Mesenchymal stem cell (in vitro differentiated cells and primary cell): Measurements from ENCODE around the gene HCAR3.
A peak's percentile ranks its signal among the peaks of the same experiment; 100 is the strongest.
"Not testable (repeated sequence)": the region's sequence is repeated elsewhere in the genome, so short reads cannot be mapped to it uniquely, and the experiment has no call there.

ENCODE experiments used
- DNase-seq: peaks from one replicate; pipeline ENCODE4 v3.0.0-alpha.2; 2013
- H2AFZ ChIP-seq: one replicate; pipeline ENCODE4 v1.6.1; 2013; ENCODE audit warnings: low read depth, mild to moderate bottlenecking, control low read depth, inconsistent platforms, low read length, moderate library complexity
- H2AK5ac ChIP-seq: 2 replicates; pipeline ENCODE4 v1.6.1; 2013; ENCODE audit warnings: low read length, moderate library complexity, mild to moderate bottlenecking, inconsistent platforms; ENCODE audit not compliant: severe bottlenecking
- H2BK120ac ChIP-seq: one replicate; pipeline ENCODE4 v1.6.1; 2013; ENCODE audit warnings: low read depth, mild to moderate bottlenecking, inconsistent platforms, low read length, moderate library complexity
- H2BK12ac ChIP-seq, 2 experiments: one replicate each; pipeline ENCODE4 v1.6.1; 2013; ENCODE audit warnings: inconsistent platforms in 2 of 2, low read length in 2 of 2, mild to moderate bottlenecking in 2 of 2, moderate library complexity in 2 of 2, control low read depth in 1 of 2
- H2BK15ac ChIP-seq: one replicate; pipeline ENCODE4 v1.6.1; 2013; ENCODE audit warnings: mild to moderate bottlenecking, low read depth, inconsistent platforms; ENCODE audit not compliant: poor library complexity, severe bottlenecking
- H2BK5ac ChIP-seq: 2 replicates; pipeline ENCODE4 v1.6.1; 2013; ENCODE audit warnings: low read depth, mild to moderate bottlenecking, low read length, control low read depth, inconsistent platforms; ENCODE audit not compliant: poor library complexity, severe bottlenecking
- H3K14ac ChIP-seq, 2 experiments: one replicate each; pipeline ENCODE4 v1.6.1; 2013; ENCODE audit warnings: inconsistent platforms in 2 of 2, low read length in 2 of 2, control low read depth in 1 of 2, mild to moderate bottlenecking in 1 of 2, moderate library complexity in 1 of 2
- H3K18ac ChIP-seq, 2 experiments: one replicate each; pipeline ENCODE4 v1.6.1; 2013; ENCODE audit warnings: inconsistent platforms in 2 of 2, low read length in 2 of 2, control low read depth in 1 of 2, low read depth in 1 of 2, mild to moderate bottlenecking in 1 of 2
- H3K23ac ChIP-seq, 2 experiments: one replicate each; pipeline ENCODE4 v1.6.1; 2013; ENCODE audit warnings: inconsistent platforms in 2 of 2, low read length in 2 of 2, mild to moderate bottlenecking in 2 of 2, moderate library complexity in 2 of 2, control low read depth in 1 of 2
- H3K27ac ChIP-seq: 2 replicates; pipeline ENCODE4 v1.5.1; 2013; ENCODE audit warnings: mild to moderate bottlenecking, moderate library complexity, low read length, control low read depth, inconsistent platforms; ENCODE audit not compliant: poor library complexity, severe bottlenecking
- H3K27me3 ChIP-seq, 2 experiments: 2 replicates each; pipeline versions ENCODE4 v1.6.1 to v1.7.0; 2013; ENCODE audit warnings: low read length in 2 of 2, mild to moderate bottlenecking in 2 of 2, moderate library complexity in 2 of 2, control low read depth in 1 of 2, inconsistent platforms in 1 of 2; ENCODE audit not compliant: control insufficient read depth in 1 of 2, insufficient read depth in 1 of 2
- H3K36me3 ChIP-seq, 2 experiments: 2 replicates each; pipeline versions ENCODE4 v1.6.1 to v1.7.0; 2013; ENCODE audit warnings: low read length in 2 of 2, control low read depth in 1 of 2, inconsistent platforms in 1 of 2, low read depth in 1 of 2, mild to moderate bottlenecking in 1 of 2; ENCODE audit not compliant: insufficient read depth in 2 of 2, control insufficient read depth in 1 of 2
- H3K4ac ChIP-seq, 2 experiments: one replicate each; pipeline ENCODE4 v1.6.1; 2013; ENCODE audit warnings: inconsistent platforms in 2 of 2, low read length in 2 of 2, mild to moderate bottlenecking in 2 of 2, moderate library complexity in 2 of 2, control low read depth in 1 of 2, low read depth in 1 of 2
- H3K4me1 ChIP-seq: 2 replicates; pipeline ENCODE4 v1.6.1; 2013; ENCODE audit warnings: low read depth, low read length, control low read depth; ENCODE audit not compliant: control insufficient read depth, insufficient read depth
- H3K4me2 ChIP-seq: 2 replicates; pipeline ENCODE4 v1.6.1; 2013; ENCODE audit warnings: low read length, mild to moderate bottlenecking, inconsistent platforms; ENCODE audit not compliant: poor library complexity, severe bottlenecking
- H3K4me3 ChIP-seq, 2 experiments: 2 replicates each; pipeline versions ENCODE4 v1.5.1 to v1.7.0; 2013; ENCODE audit warnings: low read length in 2 of 2, mild to moderate bottlenecking in 2 of 2, control low read depth in 1 of 2, low read depth in 1 of 2; ENCODE audit not compliant: insufficient read depth in 1 of 2
- H3K79me1 ChIP-seq: replicated peaks from 2 replicates; pipeline ENCODE4 v1.6.1; 2013; ENCODE audit warnings: mild to moderate bottlenecking, control low read depth, low read length, inconsistent platforms; ENCODE audit not compliant: poor library complexity, severe bottlenecking
- H3K9ac ChIP-seq: 2 replicates; pipeline ENCODE4 v1.7.0; 2013; ENCODE audit warnings: mild to moderate bottlenecking, low read length, moderate library complexity
- H3K9me3 ChIP-seq: 2 replicates; pipeline ENCODE4 v1.7.0; 2013; ENCODE audit warnings: mild to moderate bottlenecking, low read length; ENCODE audit not compliant: control insufficient read depth
- H4K8ac ChIP-seq: one replicate; pipeline ENCODE4 v1.6.1; 2013; ENCODE audit warnings: inconsistent platforms, mild to moderate bottlenecking, low read length, moderate library complexity
- H4K91ac ChIP-seq: one replicate; pipeline ENCODE4 v1.6.1; 2013; ENCODE audit warnings: mild to moderate bottlenecking, low read length, inconsistent platforms
- WGBS: methylation state at CpG from one replicate; pipeline ENCODE4 v1.1.7; 2013; ENCODE audit warnings: mixed read lengths; 5-methylcytosine and 5-hydroxymethylcytosine counted together

Gene HCAR3

DNA sequence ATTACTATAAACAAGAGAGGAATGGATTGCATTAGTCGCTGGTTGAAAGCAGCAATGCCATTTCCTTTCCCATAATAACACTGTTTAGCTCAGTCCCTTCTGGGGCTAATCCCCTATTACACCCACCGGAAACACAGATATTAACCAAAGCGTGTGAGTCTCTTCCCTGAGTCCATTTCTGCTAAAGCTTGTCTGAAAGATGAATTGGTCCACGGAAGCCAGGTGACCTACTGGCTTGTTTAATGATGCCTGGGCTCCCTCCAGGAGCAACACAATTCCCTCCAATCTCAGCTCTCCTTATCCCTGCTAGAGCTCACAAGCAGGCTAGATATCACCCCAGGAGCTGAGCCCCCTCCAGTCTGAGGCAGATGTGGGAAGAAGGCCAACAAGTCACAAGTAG lies 15.1 kb downstream of the HCAR3 start:
- H3K4me3 ChIP-seq, H3K4me2 ChIP-seq, H3K4me1 ChIP-seq, H3K27ac ChIP-seq, H2BK15ac ChIP-seq, H3K79me1 ChIP-seq, H3K14ac ChIP-seq, H3K9ac ChIP-seq, H3K23ac ChIP-seq, H4K91ac ChIP-seq, H3K36me3 ChIP-seq, H3K4ac ChIP-seq, H2BK5ac ChIP-seq, H3K9me3 ChIP-seq, H2BK12ac ChIP-seq, H2BK120ac ChIP-seq, H3K27me3 ChIP-seq, H2AFZ ChIP-seq, H4K8ac ChIP-seq, H2AK5ac ChIP-seq, H3K18ac ChIP-seq: not testable (repeated sequence)
- 34% methylated on average over 4 of the region's 4 CpGs for WGBS
- DNase-seq = peak; percentile 68

DNA sequence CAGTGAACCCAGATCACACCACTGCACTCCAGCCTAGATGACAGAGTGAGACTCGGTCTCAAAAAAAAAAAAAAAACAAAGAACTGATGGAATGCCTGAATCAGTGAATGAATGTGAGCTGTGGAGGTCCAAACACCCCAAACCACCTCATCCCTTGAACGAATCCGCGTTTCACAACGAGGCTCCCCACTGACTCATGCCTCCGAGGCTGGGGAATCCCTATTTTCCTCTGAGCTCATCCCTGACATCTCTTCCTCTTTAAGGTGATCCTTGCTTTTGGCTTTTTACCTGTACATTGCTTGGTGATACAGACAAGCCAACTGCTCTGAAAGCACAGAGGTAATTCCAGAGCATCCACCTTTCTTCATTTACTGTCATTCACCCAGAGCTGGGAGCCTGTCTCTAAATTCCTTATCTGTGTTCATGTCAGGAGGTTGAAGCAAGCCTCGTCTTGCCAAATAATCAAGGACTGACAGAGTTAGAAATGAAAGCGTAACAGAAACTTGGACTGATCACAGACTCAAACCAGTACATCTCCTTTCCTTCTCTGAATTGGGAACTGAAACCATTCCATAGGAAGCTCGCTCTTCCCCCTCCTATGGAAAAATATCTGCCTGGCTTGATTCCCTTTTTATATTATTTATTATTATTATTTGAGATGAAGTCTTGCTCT lies 16.4 kb downstream of the HCAR3 start:
- not testable (repeated sequence) for H3K14ac ChIP-seq, H3K4me2 ChIP-seq, H3K79me1 ChIP-seq, H3K4me1 ChIP-seq, H3K27me3 ChIP-seq, H3K27ac ChIP-seq, H2BK120ac ChIP-seq, H2BK15ac ChIP-seq, H3K23ac ChIP-seq, H2AK5ac ChIP-seq, H3K4ac ChIP-seq, H3K18ac ChIP-seq, H2BK5ac ChIP-seq, H3K9ac ChIP-seq, H3K4me3 ChIP-seq, H3K9me3 ChIP-seq, H4K91ac ChIP-seq, DNase-seq, H4K8ac ChIP-seq, H3K36me3 ChIP-seq, H2BK12ac ChIP-seq, H2AFZ ChIP-seq
- no CpG with 5 or more reads among the region's 9 CpGs for WGBS

DNA sequence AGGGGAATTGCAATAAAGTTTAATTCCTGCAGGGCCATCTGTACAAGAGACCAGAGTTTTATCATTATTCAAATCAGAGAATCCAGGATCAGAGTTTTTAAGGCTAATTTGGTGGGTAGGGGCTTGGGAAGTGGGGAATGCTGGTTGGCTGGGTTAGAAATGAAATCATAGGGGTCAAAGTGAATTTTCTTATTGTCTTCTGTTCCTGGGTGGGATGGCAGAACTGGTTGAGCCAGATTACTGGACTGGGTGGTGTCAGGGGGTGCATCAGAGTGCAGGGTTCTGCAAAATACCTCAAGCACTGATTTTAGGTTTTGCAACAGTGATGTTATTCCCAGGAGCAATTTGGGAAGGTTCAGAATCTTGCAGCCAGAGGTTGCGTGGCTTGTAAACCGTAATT lies 19.7 kb downstream of the HCAR3 start:
- H3K79me1 ChIP-seq, H2BK120ac ChIP-seq: not testable (repeated sequence)
- WGBS = 100% methylated on average over 2 of the region's 2 CpGs

DNA sequence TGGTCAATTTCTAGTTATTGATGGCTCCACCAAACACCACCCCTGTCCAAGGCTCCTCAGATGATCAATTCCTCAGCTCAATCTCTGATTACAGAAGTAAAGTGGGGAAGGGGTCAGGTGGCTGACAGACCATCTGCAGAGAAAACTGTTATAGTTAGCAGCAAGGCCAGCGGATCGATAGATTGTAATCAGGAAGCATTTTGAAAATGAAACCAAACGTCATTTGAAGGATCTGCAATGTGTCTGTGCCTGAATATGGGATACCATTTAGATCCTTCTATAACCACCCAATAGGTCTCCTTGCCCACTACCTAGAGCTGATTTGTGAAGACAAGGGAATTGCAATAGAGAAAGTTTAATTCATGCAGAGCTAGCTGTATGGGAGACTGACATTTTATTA lies 25.0 kb downstream of the HCAR3 start:
- no peak overlapping the region for H3K4me3 ChIP-seq
- H3K14ac ChIP-seq = no peak overlapping the region
- no peak overlapping the region for H3K27ac ChIP-seq
- WGBS = 80% methylated on average over 1 of the region's 3 CpGs
- DNase-seq = no peak
- peak overlapping the region in 1 of 2 experiments; percentile 54 for H3K18ac ChIP-seq
- H3K9me3 ChIP-seq = no peaks in the 10 kb centered on the region
- H2BK12ac ChIP-seq = no peak overlapping the region
- H3K4ac ChIP-seq = no peak overlapping the region
- H4K91ac ChIP-seq = no peak overlapping the region
- H3K79me1 ChIP-seq = no peaks in the 10 kb centered on the region
- no peak overlapping the region for H2BK120ac ChIP-seq
- peak overlapping the region; percentile 48 for H2BK15ac ChIP-seq
- no peak overlapping the region for H3K4me2 ChIP-seq
- H3K23ac ChIP-seq = no peak overlapping the region
- H3K4me1 ChIP-seq = peaks cover 2% of the 10 kb centered on the region
- no peak overlapping the region for H2BK5ac ChIP-seq
- H3K9ac ChIP-seq = no peak overlapping the region
- H2AK5ac ChIP-seq = no peak overlapping the region
- no peaks in the 10 kb centered on the region for H3K36me3 ChIP-seq
- H2AFZ ChIP-seq = no peak overlapping the region
- no peaks in the 10 kb centered on the region for H3K27me3 ChIP-seq
- peak overlapping the region; percentile 12 for H4K8ac ChIP-seq

More for the DNA sequence above, 19.7 kb downstream of the HCAR3 start:
- H3K18ac ChIP-seq, H3K4me2 ChIP-seq, H3K9me3 ChIP-seq, H2BK12ac ChIP-seq, H3K27ac ChIP-seq, H4K8ac ChIP-seq, H4K91ac ChIP-seq, H3K4me3 ChIP-seq, H3K23ac ChIP-seq, H3K36me3 ChIP-seq, H3K9ac ChIP-seq, H3K14ac ChIP-seq, H2AK5ac ChIP-seq, H3K27me3 ChIP-seq, H2AFZ ChIP-seq, H2BK5ac ChIP-seq, DNase-seq, H3K4ac ChIP-seq, H2BK15ac ChIP-seq, H3K4me1 ChIP-seq: not testable (repeated sequence)
